Esophagus muscularis mucosa (tissue), 4 donors: ENCODE results near the gene PLAAT4. TPM values are rescaled to one million over a fixed set of nuclear protein-coding genes. Genes with fewer than 3 reads are reported as not detected.

Experiments
- DNase-seq: peaks from one replicate; pipeline ENCODE4 v3.0.0-alpha.2; 2017; ENCODE audit errors: extremely low spot score
- H3K27ac ChIP-seq, 4 donors: fragments of 200-600 bp; sonication (generic); replicated peaks in 1 of 4; 1 replicate in 3 of 4; 2 replicates in 1 of 4; pipeline ENCODE4 v1.5.1; 2016 to 2019; ENCODE audit warnings: mild to moderate bottlenecking in 1 of 4
- H3K27me3 ChIP-seq, 4 donors: fragments of 200-600 bp; sonication (generic); one replicate each; pipeline versions ENCODE4 v1.5.1 to v1.6.0; 2016 to 2019
- H3K36me3 ChIP-seq, 4 donors: fragments of 200-600 bp; sonication (generic); one replicate each; pipeline ENCODE4 v1.5.1; 2016 to 2019
- H3K4me1 ChIP-seq, 4 donors: fragments of 200-600 bp; sonication (generic); one replicate each; pipeline ENCODE4 v1.5.1; 2016 to 2019
- H3K4me3 ChIP-seq, 4 donors: fragments of 200-600 bp; sonication (generic); 1 replicate in 2 of 4; 2 replicates in 2 of 4; pipeline ENCODE4 v1.5.1; 2016 to 2019; ENCODE audit warnings: mild to moderate bottlenecking in 4 of 4, moderate library complexity in 1 of 4
- H3K9me3 ChIP-seq, 4 donors: fragments of 200-600 bp; sonication (generic); 1 replicate in 3 of 4; 2 replicates in 1 of 4; pipeline ENCODE4 v1.5.1; 2016 to 2019
- CTCF ChIP-seq, 3 experiments: fragments of 200-600 bp in 2 of 3; fragments of 450-650 bp in 1 of 3; sonication (generic) in 2 of 3; IDR thresholded peaks; one replicate each; pipeline ENCODE4 v1.5.1; 2017 to 2019; ENCODE audit warnings: antibody characterized with exemption in 3 of 3, mild to moderate bottlenecking in 2 of 3, moderate library complexity in 1 of 3
- EP300 ChIP-seq: sonication (generic); formaldehyde crosslinking; IDR thresholded peaks from one replicate; pipeline ENCODE4 v1.6.1; 2017; ENCODE audit warnings: antibody characterized with exemption
- POLR2A ChIP-seq: fragments of 450-650 bp; IDR thresholded peaks from one replicate; pipeline ENCODE4 v1.6.1; 2017; ENCODE audit warnings: antibody characterized with exemption, moderate library complexity, mild to moderate bottlenecking, low read depth
- POLR2AphosphoS5 ChIP-seq, 2 donors: sonication (generic); formaldehyde crosslinking; IDR thresholded peaks; one replicate each; pipeline ENCODE4 v1.6.1; 2017; ENCODE audit warnings: antibody characterized with exemption in 2 of 2
- WGBS: methylation state at CpG from one replicate; pipeline ENCODE4 v1.1.5; 2018; 5-methylcytosine and 5-hydroxymethylcytosine counted together
- intact Hi-C: fragments of 100-400 bp; cut with DNase I; formaldehyde crosslinking; loops from one replicate; pipeline ENCODE4 v1.15.1; 2023
- total RNA-seq, 4 donors: library from RNA; depleted of rRNA; stranded (reverse); fragments of >200 nt; gene quantifications; one replicate each; pipeline versions ENCODE4 v1.1.0 to v1.2.1, GENCODE V29; 2016

The PLAAT4 gene
- total RNA-seq, 4 donors from 2014 or later: 9.1 to 28.0 (median 20.1) TPM

- Histone ChIP-seq H3K36me3 (no peaks in the 10 kb centered on the region), H3K27me3 (no peaks in the 10 kb centered on the region), H3K4me3 (no peak overlapping the region), H3K4me1 (peaks cover 0 to 3% (median 0%) of the 10 kb centered on the region in 4 donors), H3K27ac (no peak overlapping the region), H3K9me3 (no peaks in the 10 kb centered on the region)
- no peak for DNase-seq
- no peak for TF ChIP-seq CTCF (IDR thresholded peaks at IDR 0.05)
- no peak for TF ChIP-seq POLR2A
- no peak for TF ChIP-seq EP300
- TF ChIP-seq POLR2AphosphoS5 (IDR thresholded peaks at IDR 0.05): no peak
- intact Hi-C loops: no loop called here
- 72% methylated on average over 7 of the region's 7 CpGs for WGBS
Observed at GRCh38 chr11:63557570-63557969, 21.0 kb downstream of the PLAAT4 start.

GRCh38 chr11:63558459-63559157 is 22.0 kb downstream of the PLAAT4 start:
- Histone ChIP-seq H3K9me3 (no peaks in the 10 kb centered on the region), H3K36me3 (no peaks in the 10 kb centered on the region), H3K27me3 (no peaks in the 10 kb centered on the region), H3K4me1 (peaks cover 0 to 3% (median 0%) of the 10 kb centered on the region in 4 donors), H3K4me3 (no peak overlapping the region), H3K27ac (no peak overlapping the region)
- DNase-seq: no peak
- TF ChIP-seq POLR2AphosphoS5 (IDR thresholded peaks at IDR 0.05) (no peak), CTCF (IDR thresholded peaks at IDR 0.05) (no peak), POLR2A (no peak), EP300 (no peak)
- 100% methylated on average over 4 of the region's 7 CpGs for WGBS
- intact Hi-C loops: no loop called here

GRCh38 chr11:63560506-63561180 is 24.0 kb downstream of the PLAAT4 start:
- H3K36me3 ChIP-seq: no peaks in the 10 kb centered on the region
- WGBS: 80% methylated on average over 7 of the region's 7 CpGs
- no peak for TF ChIP-seq EP300
- TF ChIP-seq CTCF (IDR thresholded peaks at IDR 0.05): no peak
- TF ChIP-seq POLR2AphosphoS5 (IDR thresholded peaks at IDR 0.05): no peak
- TF ChIP-seq POLR2A: no peak
- peak; percentile 34 for DNase-seq
- H3K27ac ChIP-seq: no peak overlapping the region
- H3K4me1 ChIP-seq: peaks cover 0 to 3% (median 0%) of the 10 kb centered on the region in 4 donors
- H3K9me3 ChIP-seq: no peaks in the 10 kb centered on the region
- intact Hi-C loops: no loop called here
- no peak overlapping the region for H3K4me3 ChIP-seq
- no peaks in the 10 kb centered on the region for H3K27me3 ChIP-seq

GRCh38 chr11:63563201-63564055 is 26.8 kb downstream of the PLAAT4 start, which contains the start of gene PLAAT2:
Gene PLAAT2, minus strand, starts transcription at chr11:63563379. Its CDS starts 55 bp downstream, at chr11:63563324.
- no peak for DNase-seq
- Histone ChIP-seq H3K27me3 (no peaks in the 10 kb centered on the region), H3K9me3 (no peaks in the 10 kb centered on the region), H3K4me1 (peaks cover 11 to 15% (median 13%) of the 10 kb centered on the region in 4 donors), H3K36me3 (no peaks in the 10 kb centered on the region), H3K27ac (no peak within 1 kb of the TSS), H3K4me3 (no peak within 1 kb of the TSS)
- TF ChIP-seq POLR2AphosphoS5 (IDR thresholded peaks at IDR 0.05) (no peak), POLR2A (no peak), CTCF (IDR thresholded peaks at IDR 0.05) (no peak), EP300 (no peak)
- intact Hi-C loops: no loop called here
- WGBS: 95% methylated on average over 13 of the region's 13 CpGs
